Mesenchymal stem cell (in vitro differentiated cells and primary cell): ENCODE results near the gene CENPP.

Experiments
- DNase-seq: peaks from one replicate; pipeline ENCODE4 v3.0.0-alpha.2; 2013
- H2AFZ ChIP-seq: one replicate; pipeline ENCODE4 v1.6.1; 2013; ENCODE audit warnings: low read depth, mild to moderate bottlenecking, control low read depth, inconsistent platforms, low read length, moderate library complexity
- H2AK5ac ChIP-seq: 2 replicates; pipeline ENCODE4 v1.6.1; 2013; ENCODE audit warnings: low read length, moderate library complexity, mild to moderate bottlenecking, inconsistent platforms; ENCODE audit not compliant: severe bottlenecking
- H2BK120ac ChIP-seq: one replicate; pipeline ENCODE4 v1.6.1; 2013; ENCODE audit warnings: low read depth, mild to moderate bottlenecking, inconsistent platforms, low read length, moderate library complexity
- H2BK12ac ChIP-seq, 2 experiments: one replicate each; pipeline ENCODE4 v1.6.1; 2013; ENCODE audit warnings: inconsistent platforms in 2 of 2, low read length in 2 of 2, mild to moderate bottlenecking in 2 of 2, moderate library complexity in 2 of 2, control low read depth in 1 of 2
- H2BK15ac ChIP-seq: one replicate; pipeline ENCODE4 v1.6.1; 2013; ENCODE audit warnings: mild to moderate bottlenecking, low read depth, inconsistent platforms; ENCODE audit not compliant: poor library complexity, severe bottlenecking
- H2BK5ac ChIP-seq: 2 replicates; pipeline ENCODE4 v1.6.1; 2013; ENCODE audit warnings: low read depth, mild to moderate bottlenecking, low read length, control low read depth, inconsistent platforms; ENCODE audit not compliant: poor library complexity, severe bottlenecking
- H3K14ac ChIP-seq, 2 experiments: one replicate each; pipeline ENCODE4 v1.6.1; 2013; ENCODE audit warnings: inconsistent platforms in 2 of 2, low read length in 2 of 2, control low read depth in 1 of 2, mild to moderate bottlenecking in 1 of 2, moderate library complexity in 1 of 2
- H3K18ac ChIP-seq, 2 experiments: one replicate each; pipeline ENCODE4 v1.6.1; 2013; ENCODE audit warnings: inconsistent platforms in 2 of 2, low read length in 2 of 2, control low read depth in 1 of 2, low read depth in 1 of 2, mild to moderate bottlenecking in 1 of 2
- H3K23ac ChIP-seq, 2 experiments: one replicate each; pipeline ENCODE4 v1.6.1; 2013; ENCODE audit warnings: inconsistent platforms in 2 of 2, low read length in 2 of 2, mild to moderate bottlenecking in 2 of 2, moderate library complexity in 2 of 2, control low read depth in 1 of 2
- H3K27ac ChIP-seq: 2 replicates; pipeline ENCODE4 v1.5.1; 2013; ENCODE audit warnings: mild to moderate bottlenecking, moderate library complexity, low read length, control low read depth, inconsistent platforms; ENCODE audit not compliant: poor library complexity, severe bottlenecking
- H3K27me3 ChIP-seq, 2 experiments: 2 replicates each; pipeline versions ENCODE4 v1.6.1 to v1.7.0; 2013; ENCODE audit warnings: low read length in 2 of 2, mild to moderate bottlenecking in 2 of 2, moderate library complexity in 2 of 2, control low read depth in 1 of 2, inconsistent platforms in 1 of 2; ENCODE audit not compliant: control insufficient read depth in 1 of 2, insufficient read depth in 1 of 2
- H3K36me3 ChIP-seq, 2 experiments: 2 replicates each; pipeline versions ENCODE4 v1.6.1 to v1.7.0; 2013; ENCODE audit warnings: low read length in 2 of 2, control low read depth in 1 of 2, inconsistent platforms in 1 of 2, low read depth in 1 of 2, mild to moderate bottlenecking in 1 of 2; ENCODE audit not compliant: insufficient read depth in 2 of 2, control insufficient read depth in 1 of 2
- H3K4ac ChIP-seq, 2 experiments: one replicate each; pipeline ENCODE4 v1.6.1; 2013; ENCODE audit warnings: inconsistent platforms in 2 of 2, low read length in 2 of 2, mild to moderate bottlenecking in 2 of 2, moderate library complexity in 2 of 2, control low read depth in 1 of 2, low read depth in 1 of 2
- H3K4me1 ChIP-seq: 2 replicates; pipeline ENCODE4 v1.6.1; 2013; ENCODE audit warnings: low read depth, low read length, control low read depth; ENCODE audit not compliant: control insufficient read depth, insufficient read depth
- H3K4me2 ChIP-seq: 2 replicates; pipeline ENCODE4 v1.6.1; 2013; ENCODE audit warnings: low read length, mild to moderate bottlenecking, inconsistent platforms; ENCODE audit not compliant: poor library complexity, severe bottlenecking
- H3K4me3 ChIP-seq, 2 experiments: 2 replicates each; pipeline versions ENCODE4 v1.5.1 to v1.7.0; 2013; ENCODE audit warnings: low read length in 2 of 2, mild to moderate bottlenecking in 2 of 2, control low read depth in 1 of 2, low read depth in 1 of 2; ENCODE audit not compliant: insufficient read depth in 1 of 2
- H3K79me1 ChIP-seq: replicated peaks from 2 replicates; pipeline ENCODE4 v1.6.1; 2013; ENCODE audit warnings: mild to moderate bottlenecking, control low read depth, low read length, inconsistent platforms; ENCODE audit not compliant: poor library complexity, severe bottlenecking
- H3K9ac ChIP-seq: 2 replicates; pipeline ENCODE4 v1.7.0; 2013; ENCODE audit warnings: mild to moderate bottlenecking, low read length, moderate library complexity
- H3K9me3 ChIP-seq: 2 replicates; pipeline ENCODE4 v1.7.0; 2013; ENCODE audit warnings: mild to moderate bottlenecking, low read length; ENCODE audit not compliant: control insufficient read depth
- H4K8ac ChIP-seq: one replicate; pipeline ENCODE4 v1.6.1; 2013; ENCODE audit warnings: inconsistent platforms, mild to moderate bottlenecking, low read length, moderate library complexity
- H4K91ac ChIP-seq: one replicate; pipeline ENCODE4 v1.6.1; 2013; ENCODE audit warnings: mild to moderate bottlenecking, low read length, inconsistent platforms
- WGBS: methylation state at CpG from one replicate; pipeline ENCODE4 v1.1.7; 2013; ENCODE audit warnings: mixed read lengths; 5-methylcytosine and 5-hydroxymethylcytosine counted together

CENPP gene

GRCh38 chr9:92608241-92608908 is 282.6 kb downstream of the CENPP start:
- H2AK5ac ChIP-seq, result no peak overlapping the region
- no peak for DNase-seq
- peaks cover 6% of the 10 kb centered on the region for H3K4me1 ChIP-seq
- no peaks in the 10 kb centered on the region for H3K9me3 ChIP-seq
- no peak overlapping the region for H3K4me2 ChIP-seq
- H3K4me3 ChIP-seq, result peak overlapping the region in 1 of 2 experiments; percentile 41
- H3K23ac ChIP-seq, result no peak overlapping the region
- H3K27ac ChIP-seq, result no peak overlapping the region
- no peak overlapping the region for H2BK15ac ChIP-seq
- no peak overlapping the region for H3K18ac ChIP-seq
- no peak overlapping the region for H4K8ac ChIP-seq
- H2BK5ac ChIP-seq, result no peak overlapping the region
- no peaks in the 10 kb centered on the region for H3K27me3 ChIP-seq
- H4K91ac ChIP-seq, result no peak overlapping the region
- no peak overlapping the region for H2BK12ac ChIP-seq
- H2AFZ ChIP-seq, result no peak overlapping the region
- peaks cover 22 to 25% of the 10 kb centered on the region in 2 experiments for H3K36me3 ChIP-seq
- peak overlapping the region; percentile 72 for H3K9ac ChIP-seq
- WGBS, result 94% methylated on average over 7 of the region's 10 CpGs
- no peak overlapping the region for H3K14ac ChIP-seq
- H3K4ac ChIP-seq, result no peak overlapping the region
- H3K79me1 ChIP-seq, result no peaks in the 10 kb centered on the region
- no peak overlapping the region for H2BK120ac ChIP-seq

- DNase-seq, result no peak
- H2BK5ac ChIP-seq, result no peak overlapping the region
- H3K4me3 ChIP-seq, result peak overlapping the region in 1 of 2 experiments; percentile 1
- H4K8ac ChIP-seq, result no peak overlapping the region
- H3K9ac ChIP-seq, result peak overlapping the region; percentile 72
- H3K27ac ChIP-seq, result no peak overlapping the region
- H2BK120ac ChIP-seq, result no peak overlapping the region
- peaks cover 6% of the 10 kb centered on the region for H3K4me1 ChIP-seq
- 92% methylated on average over 8 of the region's 11 CpGs for WGBS
- no peak overlapping the region for H3K23ac ChIP-seq
- H4K91ac ChIP-seq, result no peak overlapping the region
- H3K4me2 ChIP-seq, result no peak overlapping the region
- no peak overlapping the region for H3K4ac ChIP-seq
- H3K14ac ChIP-seq, result no peak overlapping the region
- H3K27me3 ChIP-seq, result no peaks in the 10 kb centered on the region
- peaks cover 4% of the 10 kb centered on the region for H3K79me1 ChIP-seq
- no peak overlapping the region for H3K18ac ChIP-seq
- no peak overlapping the region for H2AFZ ChIP-seq
- peaks cover 28 to 29% of the 10 kb centered on the region in 2 experiments for H3K36me3 ChIP-seq
- H2AK5ac ChIP-seq, result no peak overlapping the region
- peak overlapping the region in 1 of 2 experiments; percentile 68 for H2BK12ac ChIP-seq
- H3K9me3 ChIP-seq, result no peaks in the 10 kb centered on the region
- no peak overlapping the region for H2BK15ac ChIP-seq
Observed at GRCh38 chr9:92608909-92609445, 283.2 kb downstream of the CENPP start.

- Histone ChIP-seq H2AK5ac (no peak overlapping the region), H3K9ac (no peak overlapping the region), H3K18ac (peak overlapping the region in 1 of 2 experiments; percentile 21), H4K91ac (no peak overlapping the region), H2AFZ (no peak overlapping the region), H3K36me3 (peaks cover 39 to 40% of the 10 kb centered on the region in 2 experiments), H4K8ac (no peak overlapping the region), H3K4me2 (no peak overlapping the region), H2BK15ac (no peak overlapping the region), H3K4me3 (no peak overlapping the region), H3K27ac (no peak overlapping the region), H2BK12ac (no peak overlapping the region), H2BK120ac (no peak overlapping the region), H2BK5ac (no peak overlapping the region), H3K27me3 (no peaks in the 10 kb centered on the region), H3K14ac (no peak overlapping the region), H3K4me1 (peaks cover 6% of the 10 kb centered on the region), H3K79me1 (peaks cover 6% of the 10 kb centered on the region), H3K4ac (no peak overlapping the region), H3K9me3 (no peaks in the 10 kb centered on the region), H3K23ac (no peak overlapping the region)
- WGBS, result 93% methylated on average over 31 of the region's 32 CpGs
- peak; percentile 83 for DNase-seq
Observed at GRCh38 chr9:92610470-92611420, 285.0 kb downstream of the CENPP start.
